Epithelial cell of proximal tubule (primary cell): ENCODE data around the gene SYPL1. TPM values are rescaled to one million over a fixed set of nuclear protein-coding genes. Genes with fewer than 3 reads are reported as not detected.

Source experiments
- DNase-seq: peaks from one replicate; pipeline ENCODE4 v3.0.0-alpha.2; 2011; ENCODE audit warnings: low read depth
- H3K4me3 ChIP-seq: 2 replicates; pipeline ENCODE4 v1.5.1; 2011; ENCODE audit warnings: low read depth, mild to moderate bottlenecking, low read length
- total RNA-seq: library from RNA; depleted of rRNA; stranded (reverse); fragments of >200 nt; gene quantifications from 2 replicates; pipeline ENCODE4 v1.2.3, GENCODE V29; 2015
- TF ChIP-seq, protein P1 (sequence below): conservative IDR thresholded peaks from 2 replicates; pipeline ENCODE4 v1.5.1; 2012; ENCODE audit warnings: low read depth, mild to moderate bottlenecking, low read length

Gene SYPL1
- total RNA-seq, 1 donor from 2014 or later, result 62.2 TPM

DNA sequence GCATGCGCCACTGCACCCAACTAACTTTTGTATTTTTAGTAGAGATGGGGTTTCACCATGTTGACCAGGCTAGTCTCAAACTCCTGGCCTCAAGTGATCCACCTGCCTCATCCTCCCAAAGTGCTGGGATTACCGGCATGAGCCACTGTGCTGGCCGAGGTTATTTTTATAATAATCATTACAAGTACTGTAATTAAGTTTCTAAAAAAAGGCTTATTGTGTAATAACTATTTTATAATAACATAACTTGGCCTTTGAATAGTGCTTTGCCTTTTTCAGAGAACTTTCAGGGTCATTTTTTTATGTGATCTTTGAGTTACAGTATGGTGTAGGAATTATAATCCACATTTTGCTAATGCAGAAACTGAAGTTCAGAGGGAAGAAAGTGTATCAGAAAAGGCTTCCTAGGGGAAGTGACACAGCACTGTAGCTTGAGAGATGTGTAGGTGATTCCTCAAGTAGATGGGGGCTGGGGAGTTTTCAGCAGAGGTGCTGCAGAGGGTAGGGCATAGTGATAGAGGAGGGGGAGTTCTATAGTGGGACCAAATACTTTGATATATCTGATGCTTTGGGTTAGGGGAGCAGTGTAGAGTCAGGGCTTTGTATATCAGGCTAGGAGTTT, 9.2 kb upstream of the SYPL1 start:
- no peak overlapping the region for H3K4me3 ChIP-seq
- TF ChIP-seq, protein P1, sequence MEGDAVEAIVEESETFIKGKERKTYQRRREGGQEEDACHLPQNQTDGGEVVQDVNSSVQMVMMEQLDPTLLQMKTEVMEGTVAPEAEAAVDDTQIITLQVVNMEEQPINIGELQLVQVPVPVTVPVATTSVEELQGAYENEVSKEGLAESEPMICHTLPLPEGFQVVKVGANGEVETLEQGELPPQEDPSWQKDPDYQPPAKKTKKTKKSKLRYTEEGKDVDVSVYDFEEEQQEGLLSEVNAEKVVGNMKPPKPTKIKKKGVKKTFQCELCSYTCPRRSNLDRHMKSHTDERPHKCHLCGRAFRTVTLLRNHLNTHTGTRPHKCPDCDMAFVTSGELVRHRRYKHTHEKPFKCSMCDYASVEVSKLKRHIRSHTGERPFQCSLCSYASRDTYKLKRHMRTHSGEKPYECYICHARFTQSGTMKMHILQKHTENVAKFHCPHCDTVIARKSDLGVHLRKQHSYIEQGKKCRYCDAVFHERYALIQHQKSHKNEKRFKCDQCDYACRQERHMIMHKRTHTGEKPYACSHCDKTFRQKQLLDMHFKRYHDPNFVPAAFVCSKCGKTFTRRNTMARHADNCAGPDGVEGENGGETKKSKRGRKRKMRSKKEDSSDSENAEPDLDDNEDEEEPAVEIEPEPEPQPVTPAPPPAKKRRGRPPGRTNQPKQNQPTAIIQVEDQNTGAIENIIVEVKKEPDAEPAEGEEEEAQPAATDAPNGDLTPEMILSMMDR, result no peak
- DNase-seq, result no peak

DNA sequence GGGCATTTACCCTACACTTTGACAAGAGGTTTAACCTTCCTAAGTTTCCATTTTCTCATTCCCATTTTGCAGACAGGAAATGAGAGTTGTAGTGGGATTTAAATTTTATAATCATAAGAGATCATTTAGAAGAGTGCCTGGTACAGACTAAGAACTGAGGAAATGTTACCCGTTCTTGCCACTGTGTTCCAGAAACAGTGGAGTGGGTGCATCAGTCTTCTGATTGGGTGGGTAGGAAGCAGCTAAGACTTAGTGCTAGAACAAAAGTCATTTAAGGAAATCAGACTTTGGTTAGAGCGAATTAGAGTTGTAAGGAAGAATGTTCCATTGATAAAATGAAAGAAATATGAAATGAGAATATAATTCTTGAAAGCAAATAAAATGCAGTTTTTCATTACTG, 8.4 kb upstream of the SYPL1 start:
- TF ChIP-seq, protein P1, result no peak
- DNase-seq, result no peak
- no peak overlapping the region for H3K4me3 ChIP-seq

DNA sequence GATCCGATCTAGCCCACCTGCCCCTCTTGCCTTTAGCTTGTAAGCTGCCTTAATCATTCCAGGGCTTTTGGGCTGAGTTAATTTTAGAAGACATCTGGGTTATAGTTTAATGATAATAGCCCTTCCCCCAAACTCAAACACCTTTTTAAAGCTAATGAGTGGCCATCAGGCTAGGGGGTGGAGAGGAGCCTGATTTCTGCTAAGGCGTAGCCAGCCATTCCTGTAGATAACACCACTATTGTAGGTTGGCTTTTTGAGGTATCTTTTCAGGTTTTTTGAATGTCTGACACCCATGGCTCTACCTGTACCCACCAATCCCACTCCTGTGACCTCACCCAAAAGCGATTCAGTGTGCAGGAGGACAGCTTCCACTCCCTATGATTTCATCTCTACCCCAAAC, 7.6 kb upstream of the SYPL1 start:
- H3K4me3 ChIP-seq, result no peak overlapping the region
- TF ChIP-seq, protein P1, result no peak
- no peak for DNase-seq

DNA sequence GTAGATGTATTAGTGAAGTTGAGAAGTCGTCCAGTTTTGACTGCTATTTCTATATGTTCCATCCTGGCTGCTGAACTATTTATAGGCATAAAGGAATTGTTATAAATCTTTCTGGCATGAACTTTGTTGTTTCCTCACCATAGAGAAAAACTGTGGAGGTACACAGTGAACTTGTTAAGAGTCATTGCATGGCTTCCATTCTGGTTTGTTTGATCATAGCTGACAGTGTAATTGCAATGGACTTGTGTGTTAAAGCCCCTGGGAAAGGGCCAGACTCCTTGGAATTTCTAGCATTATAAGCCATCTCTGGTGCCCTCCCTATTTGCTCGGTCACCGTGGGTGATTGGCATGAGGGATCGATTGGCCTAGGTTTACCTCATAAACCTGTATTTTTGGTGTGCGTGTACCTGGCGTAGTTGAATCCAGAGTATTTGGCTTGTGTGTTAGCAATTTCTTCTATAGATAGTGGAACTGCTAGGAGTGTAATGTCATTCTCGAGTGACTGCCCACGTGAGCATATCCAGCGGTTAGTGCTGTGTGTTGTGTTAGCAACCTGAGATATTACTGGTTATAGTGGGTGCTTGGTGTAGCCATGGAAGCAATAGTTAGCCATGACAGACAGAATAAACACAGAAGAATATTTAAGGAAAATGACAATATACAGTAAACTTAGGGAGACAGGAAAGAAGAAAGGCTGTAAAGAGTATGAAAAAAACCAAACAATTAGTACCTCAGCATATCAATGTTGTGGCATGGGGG, 5.9 kb upstream of the SYPL1 start:
- no peak for DNase-seq
- TF ChIP-seq, protein P1, result no peak
- H3K4me3 ChIP-seq, result no peak overlapping the region

DNA sequence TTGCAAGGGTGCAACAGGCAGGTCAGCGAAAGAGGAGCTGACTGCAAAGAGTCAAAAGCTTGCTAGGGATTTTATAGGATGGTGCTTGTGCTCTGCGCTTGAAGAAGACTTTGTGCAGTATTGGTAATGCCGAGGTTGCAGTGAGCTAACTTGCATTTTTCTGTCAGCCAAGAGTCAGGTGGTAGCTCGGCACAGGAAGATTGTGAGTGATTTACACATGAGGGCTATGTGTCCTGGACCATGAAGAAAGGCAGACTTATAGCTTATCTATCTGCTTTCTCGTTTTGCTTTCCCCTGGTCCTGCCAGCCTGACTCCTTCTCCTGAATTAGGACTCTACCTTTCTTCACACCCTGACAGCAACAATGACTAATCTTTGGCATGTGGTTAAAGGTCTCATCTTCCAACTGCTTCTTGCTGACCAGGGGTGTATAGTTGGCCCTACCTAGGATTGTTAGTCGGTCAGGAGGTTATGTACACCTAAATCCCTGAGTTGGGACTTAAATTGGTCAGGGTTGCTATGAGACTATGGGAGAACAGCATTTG, 4.1 kb upstream of the SYPL1 start:
- no peak overlapping the region for H3K4me3 ChIP-seq
- TF ChIP-seq, protein P1, result no peak
- DNase-seq, result no peak

DNA sequence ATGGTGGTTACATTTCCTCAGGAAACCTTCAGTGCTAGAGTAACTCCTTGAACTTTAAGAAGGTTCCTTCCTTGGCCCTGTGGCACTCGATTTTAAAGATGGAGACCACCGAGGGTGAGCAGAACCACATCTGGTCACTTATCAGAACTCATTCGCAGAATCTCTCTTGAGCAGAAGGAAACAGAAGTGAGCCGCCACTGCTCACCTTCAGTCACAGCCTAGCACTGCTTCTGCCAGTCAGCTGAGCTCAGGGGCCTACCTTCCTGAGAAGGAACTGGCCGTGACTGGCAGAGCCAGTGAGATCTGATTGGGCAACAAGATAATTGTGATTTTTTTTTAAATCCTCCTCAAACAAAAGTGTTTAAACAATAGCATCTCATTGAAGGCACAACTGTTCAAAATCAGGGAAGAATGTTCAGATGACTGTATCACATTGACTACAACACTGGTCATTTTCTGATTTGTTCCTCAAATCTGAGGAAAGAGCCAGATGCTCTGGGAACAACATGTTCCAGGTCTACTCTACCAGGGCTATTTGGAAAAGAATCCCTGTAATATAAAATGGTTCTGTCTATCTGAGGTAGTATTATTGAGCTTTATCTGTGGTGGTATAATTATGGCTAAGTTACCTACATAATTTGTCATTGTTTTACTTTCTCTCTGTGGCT, 2.7 kb upstream of the SYPL1 start:
- DNase-seq, result no peak
- no peak overlapping the region for H3K4me3 ChIP-seq
- TF ChIP-seq, protein P1, result no peak
